SK-N-SH (cell line): Measurements from ENCODE around the gene BIRC6. TPM values are rescaled to one million over a fixed set of nuclear protein-coding genes. Genes with fewer than 3 reads are reported as not detected.
A peak's percentile ranks its signal among the peaks of the same experiment; 100 is the strongest.

ENCODE experiments used
- CTCF ChIA-PET: fragments of 300-600, 350-600 bp; formaldehyde crosslinking; extraction: SDS; loops from one replicate; lab custom pipeline; 2021; lab: Yijun Ruan, JAX
- POLR2A ChIA-PET: fragments of 350-600 bp; sonication (Branson Sonifier 250); formaldehyde crosslinking; extraction: SDS; loops from one replicate; lab custom pipeline; 2020; ENCODE audit warnings: antibody characterized with exemption, inconsistent platforms; lab: Yijun Ruan, JAX
- DNase-seq: peaks from one replicate; pipeline ENCODE4 v3.0.0; 2012
- H2AFZ ChIP-seq: fragments of 200-600 bp; sonication (generic); 2 replicates; pipeline ENCODE4 v1.8.1; 2016; ENCODE audit warnings: antibody characterized with exemption, mild to moderate bottlenecking, low read depth
- H3F3A ChIP-seq: fragments of 200-600 bp; sonication (generic); replicated peaks from 2 replicates; pipeline ENCODE3; 2016; ENCODE audit warnings: antibody characterized with exemption, mild to moderate bottlenecking; ENCODE audit not compliant: insufficient read depth
- H3K27ac ChIP-seq, 2 experiments: fragments of 200-500 bp in 1 of 2; fragments of 200-600 bp in 1 of 2; sonication (Bioruptor generic) in 1 of 2; sonication (generic), shearing (Covaris generic) in 1 of 2; 2 replicates each; pipeline versions ENCODE4 v1.5.1 to v1.6.1; 2014 to 2016; ENCODE audit warnings: low read depth in 2 of 2, inconsistent platforms in 1 of 2, low read length in 1 of 2, mild to moderate bottlenecking in 1 of 2, mixed read lengths in 1 of 2
- H3K27me3 ChIP-seq: fragments of 200-600 bp; sonication (generic), shearing (Covaris generic); 2 replicates; pipeline ENCODE4 v1.6.1; 2016; ENCODE audit warnings: mixed run types; ENCODE audit not compliant: insufficient read depth
- H3K36me3 ChIP-seq, 2 experiments: fragments of 200-500 bp in 1 of 2; fragments of 200-600 bp in 1 of 2; sonication (Bioruptor generic) in 1 of 2; sonication (generic) in 1 of 2; replicated peaks in 1 of 2; 2 replicates each; pipeline versions ENCODE3 to v1.5.1; 2014 to 2016; ENCODE audit warnings: low read length in 1 of 2, mild to moderate bottlenecking in 1 of 2; ENCODE audit not compliant: insufficient read depth in 2 of 2, control insufficient read depth in 1 of 2
- H3K4me1 ChIP-seq, 2 experiments: fragments of 200-500 bp in 1 of 2; fragments of 200-600 bp in 1 of 2; sonication (Bioruptor generic) in 1 of 2; sonication (generic), shearing (Covaris generic) in 1 of 2; 2 replicates each; pipeline versions ENCODE4 v1.5.1 to v1.6.1; 2014 to 2016; ENCODE audit warnings: low read depth in 1 of 2, low read length in 1 of 2, mixed run types in 1 of 2; ENCODE audit not compliant: insufficient read depth in 2 of 2, control insufficient read depth in 1 of 2
- H3K4me2 ChIP-seq: fragments of 200-600 bp; sonication (generic), shearing (Covaris generic); 2 replicates; pipeline ENCODE4 v1.6.1; 2017; ENCODE audit warnings: mixed run types
- H3K4me3 ChIP-seq, 2 experiments: fragments of 200-500 bp in 1 of 2; fragments of 200-600 bp in 1 of 2; sonication (Bioruptor generic) in 1 of 2; sonication (generic), shearing (Covaris generic) in 1 of 2; 2 replicates each; pipeline versions ENCODE4 v1.5.1 to v1.8.1; 2014 to 2016; ENCODE audit warnings: low read depth in 2 of 2, inconsistent platforms in 1 of 2, low read length in 1 of 2, mild to moderate bottlenecking in 1 of 2, mixed read lengths in 1 of 2, moderate library complexity in 1 of 2
- H3K79me2 ChIP-seq: fragments of 200-600 bp; sonication (generic); 2 replicates; pipeline ENCODE4 v1.8.1; 2017; ENCODE audit warnings: mild to moderate bottlenecking; ENCODE audit not compliant: insufficient read depth
- H3K9ac ChIP-seq: fragments of 200-600 bp; sonication (generic); 2 replicates; pipeline ENCODE4 v1.6.1; 2017; ENCODE audit warnings: mixed run types
- H3K9me2 ChIP-seq: fragments of 200-600 bp; sonication (generic); 2 replicates; pipeline ENCODE4 v1.6.1; 2017; ENCODE audit warnings: mixed run types
- H3K9me3 ChIP-seq: fragments of 200-600 bp; sonication (generic); 2 replicates; pipeline ENCODE4 v1.6.1; 2017; ENCODE audit warnings: mixed run types, mild to moderate bottlenecking, moderate library complexity
- H4K20me1 ChIP-seq: fragments of 200-600 bp; sonication (generic); 2 replicates; pipeline ENCODE4 v1.6.1; 2017; ENCODE audit warnings: mild to moderate bottlenecking, mixed run types; ENCODE audit not compliant: insufficient read depth
- FOSL2 ChIP-seq: IDR thresholded peaks from 2 replicates; pipeline ENCODE4 v1.4.0; 2012; ENCODE audit warnings: low read depth, mild to moderate bottlenecking, moderate library complexity, borderline replicate concordance
- GABPA ChIP-seq: IDR thresholded peaks from 2 replicates; pipeline ENCODE4 v1.4.0; 2012; ENCODE audit warnings: low read depth, mild to moderate bottlenecking
- MAX ChIP-seq: IDR thresholded peaks from 2 replicates; pipeline ENCODE4 v1.4.0; 2012; ENCODE audit warnings: low read depth
- MEF2A ChIP-seq: IDR thresholded peaks from 2 replicates; pipeline ENCODE4 v1.4.0; 2012; ENCODE audit warnings: low read depth, borderline replicate concordance
- NFIC ChIP-seq: IDR thresholded peaks from 2 replicates; pipeline ENCODE4 v1.4.0; 2012; ENCODE audit warnings: borderline replicate concordance
- RXRA ChIP-seq: IDR thresholded peaks from 2 replicates; pipeline ENCODE4 v1.4.0; 2012; ENCODE audit warnings: low read depth, mild to moderate bottlenecking, borderline replicate concordance
- SMC3 ChIP-seq: IDR thresholded peaks from 2 replicates; pipeline ENCODE4 v1.6.1; 2012; ENCODE audit warnings: low read depth, low read length, improper control_type of control experiment
- TAF1 ChIP-seq: IDR thresholded peaks from 2 replicates; pipeline ENCODE4 v1.6.1; 2012; ENCODE audit warnings: low read depth, mild to moderate bottlenecking, low read length, moderate library complexity, borderline replicate concordance
- TCF12 ChIP-seq: IDR thresholded peaks from 2 replicates; pipeline ENCODE4 v1.4.0; 2012
- TEAD4 ChIP-seq: IDR thresholded peaks from 2 replicates; pipeline ENCODE4 v1.4.0; 2012; ENCODE audit warnings: mild to moderate bottlenecking, borderline replicate concordance; ENCODE audit not compliant: insufficient read depth
- USF1 ChIP-seq: IDR thresholded peaks from 2 replicates; pipeline ENCODE4 v1.4.0; 2012; ENCODE audit warnings: low read depth, borderline replicate concordance
- ZBTB33 ChIP-seq: IDR thresholded peaks from 2 replicates; pipeline ENCODE4 v1.4.0; 2012; ENCODE audit warnings: low read depth, borderline replicate concordance
- WGBS: methylation state at CpG from one replicate; pipeline ENCODE4 v1.1.6; 2017; ENCODE audit warnings: low lambda C conversion rate; 5-methylcytosine and 5-hydroxymethylcytosine counted together
- polyA plus RNA-seq, 3 experiments: library from polyadenylated mRNA; depleted of rRNA; stranded (reverse); fragments of >200 nt; gene quantifications; 2 replicates each; pipeline ENCODE4 v1.2.3, GENCODE V29; 2012
- TF ChIP-seq, protein P1 (sequence below): IDR thresholded peaks from 2 replicates; pipeline ENCODE4; 2012
- TF ChIP-seq, protein P2 (sequence below): fragments of 150-350 bp; IDR thresholded peaks from 2 replicates; pipeline ENCODE4 v1.6.1; 2016; ENCODE audit warnings: mild to moderate bottlenecking, low read depth, low read length

BIRC6 gene
- polyA plus RNA-seq, 1 of the 3 experiments (the other 2 are of a cell fraction) = 28.9 TPM

- TF ChIP-seq ZBTB33 (no peak), USF1 (no peak), MEF2A (no peak), RXRA (no peak), GABPA (no peak), SMC3 (no peak), FOSL2 (no peak), NFIC (no peak), TEAD4 (no peak), MAX (no peak), TCF12 (no peak)
- TF ChIP-seq, protein P1, sequence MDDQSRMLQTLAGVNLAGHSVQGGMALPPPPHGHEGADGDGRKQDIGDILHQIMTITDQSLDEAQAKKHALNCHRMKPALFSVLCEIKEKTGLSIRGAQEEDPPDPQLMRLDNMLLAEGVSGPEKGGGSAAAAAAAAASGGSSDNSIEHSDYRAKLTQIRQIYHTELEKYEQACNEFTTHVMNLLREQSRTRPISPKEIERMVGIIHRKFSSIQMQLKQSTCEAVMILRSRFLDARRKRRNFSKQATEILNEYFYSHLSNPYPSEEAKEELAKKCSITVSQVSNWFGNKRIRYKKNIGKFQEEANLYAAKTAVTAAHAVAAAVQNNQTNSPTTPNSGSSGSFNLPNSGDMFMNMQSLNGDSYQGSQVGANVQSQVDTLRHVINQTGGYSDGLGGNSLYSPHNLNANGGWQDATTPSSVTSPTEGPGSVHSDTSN = no peak
- TF ChIP-seq, protein P2, sequence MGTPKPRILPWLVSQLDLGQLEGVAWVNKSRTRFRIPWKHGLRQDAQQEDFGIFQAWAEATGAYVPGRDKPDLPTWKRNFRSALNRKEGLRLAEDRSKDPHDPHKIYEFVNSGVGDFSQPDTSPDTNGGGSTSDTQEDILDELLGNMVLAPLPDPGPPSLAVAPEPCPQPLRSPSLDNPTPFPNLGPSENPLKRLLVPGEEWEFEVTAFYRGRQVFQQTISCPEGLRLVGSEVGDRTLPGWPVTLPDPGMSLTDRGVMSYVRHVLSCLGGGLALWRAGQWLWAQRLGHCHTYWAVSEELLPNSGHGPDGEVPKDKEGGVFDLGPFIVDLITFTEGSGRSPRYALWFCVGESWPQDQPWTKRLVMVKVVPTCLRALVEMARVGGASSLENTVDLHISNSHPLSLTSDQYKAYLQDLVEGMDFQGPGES = no peak
Measured at GRCh38 chr2:32572737-32573136, 215.9 kb downstream of the BIRC6 start (continued).

DNA sequence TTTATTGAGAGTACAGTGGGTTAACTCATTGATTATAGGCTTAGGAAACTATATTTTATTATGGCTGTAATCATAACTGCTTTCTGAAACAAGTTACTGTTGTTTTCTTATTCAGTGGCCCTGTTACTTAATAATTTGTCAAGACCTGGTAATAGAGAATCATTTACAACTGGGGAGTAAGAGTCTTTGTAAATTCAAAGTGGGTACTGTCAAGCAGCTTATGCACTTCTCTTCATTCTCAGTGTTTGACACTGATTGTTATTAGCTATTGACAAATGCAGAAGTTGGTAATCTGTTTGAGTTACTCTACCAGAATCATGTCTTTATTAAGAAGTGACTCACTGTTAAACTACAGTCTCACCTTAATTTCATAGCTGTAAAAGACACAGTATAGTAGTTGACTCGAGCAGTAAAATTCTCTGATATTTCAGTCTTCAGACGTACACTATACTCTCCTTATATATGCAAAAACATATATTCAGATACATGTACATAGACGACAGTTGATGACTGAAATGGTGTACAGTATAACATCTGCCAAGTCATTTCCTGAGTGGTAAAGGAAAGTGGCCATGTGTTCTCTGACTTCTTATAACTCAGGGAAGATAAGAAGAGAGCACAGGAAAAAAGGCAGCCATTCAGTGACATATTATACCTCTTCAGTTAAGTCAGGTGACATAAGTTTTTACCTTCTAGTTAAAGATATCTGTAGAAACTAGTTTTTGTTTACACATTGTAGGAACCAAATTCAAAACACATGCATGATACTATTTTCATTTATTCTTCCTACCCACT is 235.0 kb downstream of the BIRC6 start:
- DNase-seq = no peak
- TF ChIP-seq TCF12 (peak; percentile 18; the same call in 1 of the 2 replicates), TAF1 (no peak)
- TF ChIP-seq, all 33 proteins: peak for 1
- H3F3A ChIP-seq = no peaks in the 10 kb centered on the region
- H3K4me3 ChIP-seq = no peak overlapping the region
- POLR2A ChIA-PET = no interaction called here
- H3K9me3 ChIP-seq = no peaks in the 10 kb centered on the region
- 69% methylated on average over 3 of the region's 3 CpGs for WGBS
- H4K20me1 ChIP-seq = no peaks in the 10 kb centered on the region
- no peaks in the 10 kb centered on the region for H3K27me3 ChIP-seq
- no peaks in the 10 kb centered on the region for H3K79me2 ChIP-seq
- no peaks in the 10 kb centered on the region for H3K9me2 ChIP-seq
- CTCF ChIA-PET = interaction anchor here (0.6 to 2.6 kb wide), 2 partner anchors 11 to 74 kb away, joined by 3 to 9 read pairs; no protein-coding TSS in a partner anchor
- no peak overlapping the region for H3K9ac ChIP-seq
- no peaks in the 10 kb centered on the region for H3K4me1 ChIP-seq
- no peak overlapping the region for H3K4me2 ChIP-seq
- peaks cover 25 to 31% of the 10 kb centered on the region in 2 experiments for H3K36me3 ChIP-seq
- no peak overlapping the region; a peak in 1 of 4 replicates for H3K27ac ChIP-seq
- H2AFZ ChIP-seq = no peak overlapping the region
